Fibroblast of lung (primary cell): ENCODE measurements around the gene MRPL24. TPM values are rescaled to one million over a fixed set of nuclear protein-coding genes. Genes with fewer than 3 reads are reported as not detected.
A peak's percentile ranks its signal among the peaks of the same experiment; 100 is the strongest.

Source experiments
- DNase-seq, 2 donors: peaks; one replicate each; pipeline versions ENCODE4 v3.0.0 to v3.0.0-alpha.2; 2010; ENCODE audit warnings: low read depth in 2 of 2
- H2AFZ ChIP-seq: 2 replicates; pipeline ENCODE4 v1.5.1; 2012; ENCODE audit warnings: low read length, control low read depth, inconsistent platforms
- H3K27ac ChIP-seq: 2 replicates; pipeline ENCODE4 v1.5.1; 2011; ENCODE audit warnings: low read length, control low read depth; ENCODE audit not compliant: insufficient read depth
- H3K27me3 ChIP-seq: 2 replicates; pipeline ENCODE4 v1.5.1; 2011; ENCODE audit warnings: mild to moderate bottlenecking, low read length; ENCODE audit not compliant: control insufficient read depth, insufficient read depth
- H3K36me3 ChIP-seq: 2 replicates; pipeline ENCODE4 v1.5.1; 2011; ENCODE audit warnings: low read length; ENCODE audit not compliant: control insufficient read depth, insufficient read depth
- H3K4me1 ChIP-seq: 2 replicates; pipeline ENCODE4 v1.5.1; 2011; ENCODE audit warnings: low read length; ENCODE audit not compliant: control insufficient read depth, insufficient read depth; ENCODE audit errors: extremely low read depth
- H3K4me2 ChIP-seq: 2 replicates; pipeline ENCODE4 v1.5.1; 2011; ENCODE audit warnings: low read length, control low read depth; ENCODE audit not compliant: insufficient read depth; ENCODE audit errors: extremely low read depth
- H3K4me3 ChIP-seq, 4 experiments: fragments of 200-600 bp in 1 of 4; sonication (generic) in 1 of 4; replicated peaks in 1 of 4; 2 replicates each; pipeline ENCODE4 v1.5.1; 2011 to 2016; ENCODE audit warnings: low read length in 4 of 4, low read depth in 3 of 4, mild to moderate bottlenecking in 3 of 4, control low read depth in 2 of 4, inconsistent platforms in 1 of 4, mixed read lengths in 1 of 4; ENCODE audit not compliant: insufficient read depth in 1 of 4; ENCODE audit errors: control extremely low read depth in 1 of 4
- H3K79me2 ChIP-seq: 2 replicates; pipeline ENCODE4 v1.5.1; 2012; ENCODE audit warnings: mild to moderate bottlenecking, low read length, inconsistent platforms; ENCODE audit not compliant: control insufficient read depth, insufficient read depth
- H3K9ac ChIP-seq: 2 replicates; pipeline ENCODE4 v1.5.1; 2011; ENCODE audit warnings: mild to moderate bottlenecking, low read length, control low read depth; ENCODE audit not compliant: insufficient read depth
- H3K9me3 ChIP-seq: 2 replicates; pipeline ENCODE4 v1.5.1; 2012; ENCODE audit warnings: low read depth, low read length; ENCODE audit not compliant: control insufficient read depth, insufficient read depth
- H4K20me1 ChIP-seq: 2 replicates; pipeline ENCODE4 v1.5.1; 2011; ENCODE audit warnings: low read length; ENCODE audit not compliant: control insufficient read depth, insufficient read depth; ENCODE audit errors: extremely low read depth
- CTCF ChIP-seq, 2 donors: IDR thresholded peaks in 1 of 2; conservative IDR thresholded peaks in 1 of 2; 1 replicate in 1 of 2; 2 replicates in 1 of 2; pipeline ENCODE4 v1.5.1; 2011 to 2012; ENCODE audit warnings: low read length in 2 of 2, control low read depth in 1 of 2, inconsistent platforms in 1 of 2, low read depth in 1 of 2, mild to moderate bottlenecking in 1 of 2
- EZH2 ChIP-seq: IDR thresholded peaks from 2 replicates; pipeline ENCODE4 v1.5.1; 2012; ENCODE audit warnings: low read length, control low read depth, mild to moderate bottlenecking; ENCODE audit errors: missing control alignments
- polyA minus RNA-seq: library from RNA; depleted of rRNA, polyadenylated mRNA; stranded (reverse); fragments of >200 nt; gene quantifications from 2 replicates; pipeline ENCODE4 v1.2.3, GENCODE V29; 2011; ENCODE audit warnings: low replicate concordance
- polyA plus RNA-seq, 2 donors: library from polyadenylated mRNA; depleted of rRNA in 1 of 2; stranded (reverse) in 1 of 2; unstranded in 1 of 2; fragments of >200 nt; gene quantifications; 2 replicates each; pipeline ENCODE4 v1.2.1, GENCODE V29; 2011 to 2012; ENCODE audit warnings: missing spikeins in 1 of 2
- total RNA-seq: library from RNA; depleted of rRNA; stranded (reverse); fragments of >200 nt; gene quantifications from 2 replicates; pipeline ENCODE4 v1.2.1, GENCODE V29; 2014

The MRPL24 gene
- total RNA-seq = 39.8 and 58.8 TPM in 2 replicates
- polyA plus RNA-seq = 67.2 and 108 TPM in 2 replicates
- polyA plus RNA-seq (2012) = 84.6 and 128 TPM in 2 replicates
- polyA minus RNA-seq = 49.8 and 84.4 TPM in 2 replicates

- Histone ChIP-seq H3K9ac (peak within 1 kb of the TSS; percentile 73), H3K4me2 (peak within 1 kb of the TSS; percentile 100), H3K4me3 (peak within 1 kb of the TSS; percentile 79 to 98 (median 96)), H3K79me2 (peaks cover 34% of the 10 kb centered on the region), H2AFZ (peak within 1 kb of the TSS; percentile 74), H3K9me3 (no peaks in the 10 kb centered on the region), H3K36me3 (peaks cover 24% of the 10 kb centered on the region), H4K20me1 (no peaks in the 10 kb centered on the region), H3K4me1 (peaks cover 8% of the 10 kb centered on the region), H3K27me3 (no peaks in the 10 kb centered on the region), H3K27ac (peak within 1 kb of the TSS; percentile 80)
- DNase-seq = peak; percentile 99 to 100
- TF ChIP-seq EZH2 = no peak
- TF ChIP-seq CTCF (conservative IDR thresholded peaks at IDR 0.05 in 1 of 2, IDR thresholded peaks at IDR 0.05 in 1 of 2; ENCODE audit: low read depth in 1 of 2, low read length in 2 of 2) = no peak
These were observed at the start of gene MRPL24 for GRCh38 chr1:156740741-156741480. Gene MRPL24, minus strand, starts transcription at chr1:156741088. Its CDS starts 2,384 bp downstream, at chr1:156738704.

GRCh38 chr1:156789621-156790318 lies 48.9 kb upstream of the MRPL24 start:
- no peaks in the 10 kb centered on the region for H3K27me3 ChIP-seq
- no peaks in the 10 kb centered on the region for H3K79me2 ChIP-seq
- no peak for DNase-seq
- no peak overlapping the region for H3K4me3 ChIP-seq
- H3K27ac ChIP-seq = no peak overlapping the region
- no peaks in the 10 kb centered on the region for H3K9me3 ChIP-seq
- no peak overlapping the region for H3K4me2 ChIP-seq
- H3K36me3 ChIP-seq = peaks cover 12% of the 10 kb centered on the region
- no peak overlapping the region for H2AFZ ChIP-seq
- TF ChIP-seq EZH2 = no peak
- TF ChIP-seq CTCF (conservative IDR thresholded peaks at IDR 0.05 in 1 of 2, IDR thresholded peaks at IDR 0.05 in 1 of 2; ENCODE audit: low read depth in 1 of 2, low read length in 2 of 2) = no peak
- no peaks in the 10 kb centered on the region for H4K20me1 ChIP-seq
- no peaks in the 10 kb centered on the region for H3K4me1 ChIP-seq
- no peak overlapping the region for H3K9ac ChIP-seq

- Histone ChIP-seq H3K79me2 (peaks cover 3% of the 10 kb centered on the region), H4K20me1 (no peaks in the 10 kb centered on the region)
These were observed 47.2 kb upstream of the MRPL24 start for GRCh38 chr1:156788136-156788535.

More at GRCh38 chr1:156788136-156788535, 47.2 kb upstream of the MRPL24 start:
- Histone ChIP-seq H3K36me3 (peaks cover 15% of the 10 kb centered on the region), H3K4me2 (no peak overlapping the region), H3K27me3 (no peaks in the 10 kb centered on the region), H2AFZ (no peak overlapping the region), H3K9ac (no peak overlapping the region), H3K4me3 (no peak overlapping the region), H3K27ac (no peak overlapping the region), H3K4me1 (no peaks in the 10 kb centered on the region), H3K9me3 (no peaks in the 10 kb centered on the region)
- no peak for DNase-seq
- TF ChIP-seq EZH2 (no peak), CTCF (conservative IDR thresholded peaks at IDR 0.05 in 1 of 2, IDR thresholded peaks at IDR 0.05 in 1 of 2; ENCODE audit: low read depth in 1 of 2, low read length in 2 of 2) (no peak)
